ENCODE measurements around the gene DNAJC17.
A peak's percentile ranks its signal among the peaks of the same experiment; 100 is the strongest.

DNAJC17 gene

DNA sequence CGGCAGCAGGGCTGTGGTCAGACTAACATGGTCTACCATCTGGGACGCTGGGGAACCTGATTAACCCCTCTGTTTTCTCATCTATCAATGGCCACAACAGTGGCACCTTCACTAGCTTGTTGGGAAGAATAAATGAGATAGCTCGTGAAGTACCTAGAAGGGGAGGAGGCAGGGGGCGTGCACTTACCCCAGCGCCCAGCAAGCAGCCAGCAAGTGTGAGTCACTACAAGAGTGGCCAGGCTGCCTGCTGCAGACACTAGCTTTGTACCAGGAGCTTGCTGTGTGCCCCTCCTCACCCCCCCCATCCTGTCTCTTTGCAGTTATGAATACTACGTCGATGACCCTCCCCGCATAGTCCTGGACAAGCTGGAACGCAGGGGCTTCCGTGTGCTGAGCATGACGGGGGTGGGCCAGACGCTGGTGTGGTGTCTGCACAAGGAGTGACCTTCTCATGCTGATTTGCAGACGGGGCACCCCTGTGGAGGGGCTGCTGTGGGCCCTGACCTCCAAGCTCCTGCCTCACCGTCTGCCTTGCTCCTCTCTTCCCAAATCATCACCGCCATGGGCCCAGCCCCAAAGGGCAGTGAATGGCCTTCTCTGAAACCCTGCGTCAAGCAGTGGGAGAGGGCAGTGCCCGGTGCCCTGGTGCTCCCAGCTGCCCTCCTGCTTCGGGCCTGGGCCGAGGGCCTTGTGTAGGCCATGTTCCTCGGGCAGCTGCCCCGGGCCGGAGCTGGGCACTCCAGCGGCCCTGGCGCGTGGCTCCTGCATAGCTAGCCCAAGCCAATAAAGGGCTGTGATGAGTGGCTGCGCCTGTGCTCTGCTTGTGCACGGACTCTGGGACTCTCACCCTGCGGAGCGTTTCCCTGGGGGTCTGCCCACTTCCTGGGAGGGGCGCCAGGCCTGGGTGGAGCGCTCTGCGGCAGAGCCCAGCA, 40.1 kb downstream of the DNAJC17 start:
- no peak for DNase-seq (ENCODE audit: low read depth)

DNA sequence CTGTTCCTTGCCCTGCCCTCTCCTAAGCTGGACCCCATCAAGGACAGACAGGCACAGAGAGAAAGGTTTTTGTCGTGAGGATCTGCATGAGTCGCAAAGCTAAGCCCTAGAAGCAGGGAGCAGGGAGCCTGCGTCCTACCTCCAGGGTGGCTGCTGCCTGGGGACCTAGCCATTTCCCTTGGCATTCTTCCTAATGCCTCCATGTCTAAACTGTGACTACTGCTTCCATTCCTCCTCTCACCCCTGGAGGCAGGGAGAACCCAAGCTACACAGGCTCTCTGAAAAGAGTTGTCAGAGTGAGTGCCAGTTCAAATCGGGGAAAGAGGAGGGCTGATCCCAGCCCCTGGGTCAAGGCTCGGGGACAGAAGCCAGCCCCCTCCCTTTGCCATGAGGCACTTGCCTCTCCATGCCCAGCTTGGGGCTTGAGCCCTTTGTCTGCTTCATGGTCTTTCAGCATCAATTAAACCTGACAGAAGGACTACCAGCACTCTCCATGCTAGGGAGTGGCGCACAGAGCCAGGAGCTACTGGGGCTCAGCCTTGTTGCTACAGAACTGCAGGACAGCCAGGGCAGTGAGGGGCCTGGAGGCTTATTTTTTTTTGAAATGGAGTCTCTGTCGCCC, 41.0 kb downstream of the DNAJC17 start:
- DNase-seq (ENCODE audit: low read depth): no peak

DNA sequence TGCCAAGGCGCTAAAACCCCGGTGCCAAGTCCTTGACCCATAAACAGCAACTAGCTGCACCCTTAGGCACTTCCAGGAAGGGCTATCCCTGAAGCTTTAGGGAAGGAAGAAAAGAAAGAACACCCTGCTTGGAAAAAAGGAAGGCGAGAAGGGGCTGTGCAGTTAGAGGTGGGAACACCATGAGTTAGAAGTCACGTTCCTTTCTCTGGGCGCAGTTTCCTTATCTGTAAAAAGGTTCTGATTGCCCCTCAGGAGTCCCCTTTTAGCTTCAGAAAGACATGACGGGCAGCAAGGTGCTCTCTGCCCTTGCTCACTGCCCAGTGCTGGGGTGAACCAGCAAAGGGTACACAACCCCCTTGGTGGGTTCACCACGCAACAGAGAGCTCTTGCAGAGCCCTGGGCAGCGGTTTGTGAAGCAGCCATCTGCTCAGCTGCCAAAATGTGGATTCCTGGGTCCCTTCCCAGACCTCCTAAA, 42.6 kb downstream of the DNAJC17 start:
- no peak for DNase-seq (ENCODE audit: low read depth)

DNA sequence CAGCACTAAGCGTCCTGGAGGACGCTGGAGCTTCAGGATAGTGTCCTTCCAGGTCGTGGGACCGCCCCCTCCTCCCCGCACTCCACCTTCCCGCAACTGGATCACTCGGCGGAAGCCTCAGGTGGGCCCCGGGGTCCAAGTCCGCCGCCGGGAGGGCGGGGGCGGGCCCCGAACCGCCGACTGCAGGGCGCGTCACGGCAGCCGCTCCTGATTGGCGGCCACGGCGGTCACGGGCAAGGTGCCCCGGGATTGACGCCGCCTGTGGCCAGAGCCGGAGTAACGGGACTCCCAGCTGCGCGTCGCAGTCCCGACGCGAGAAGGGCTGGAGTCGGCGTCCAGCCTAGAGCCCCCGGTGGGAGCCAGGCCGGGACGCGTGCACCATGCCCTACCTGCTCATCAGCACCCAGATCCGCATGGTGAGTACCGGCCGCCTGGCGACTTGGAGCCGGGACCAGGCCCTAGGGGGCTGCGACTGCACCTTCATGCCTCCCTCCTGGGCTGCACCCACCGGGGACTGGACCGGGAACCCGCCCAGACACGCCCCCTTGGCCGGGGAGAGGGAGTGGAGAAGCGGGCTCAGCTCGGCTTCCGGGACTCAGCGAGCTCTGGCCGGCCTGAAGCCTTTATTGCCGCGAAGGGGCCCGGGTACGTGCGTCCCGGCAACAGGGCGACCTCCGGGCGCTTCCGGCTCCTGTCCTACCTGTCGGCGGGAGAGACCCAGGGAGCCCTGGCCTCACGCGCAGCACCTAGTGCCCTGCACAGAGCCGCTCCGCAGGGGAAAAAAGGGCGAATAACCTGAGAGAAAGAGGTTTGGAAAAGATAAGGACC, 43.3 kb downstream of the DNAJC17 start, which contains the start of gene GCHFR:
Gene GCHFR, plus strand, starts transcription at position 268 of the 828 bp plus-strand sequence. Its CDS starts 113 bp downstream, at position 381.
- peak; percentile 53 for DNase-seq (ENCODE audit: low read depth)

DNA sequence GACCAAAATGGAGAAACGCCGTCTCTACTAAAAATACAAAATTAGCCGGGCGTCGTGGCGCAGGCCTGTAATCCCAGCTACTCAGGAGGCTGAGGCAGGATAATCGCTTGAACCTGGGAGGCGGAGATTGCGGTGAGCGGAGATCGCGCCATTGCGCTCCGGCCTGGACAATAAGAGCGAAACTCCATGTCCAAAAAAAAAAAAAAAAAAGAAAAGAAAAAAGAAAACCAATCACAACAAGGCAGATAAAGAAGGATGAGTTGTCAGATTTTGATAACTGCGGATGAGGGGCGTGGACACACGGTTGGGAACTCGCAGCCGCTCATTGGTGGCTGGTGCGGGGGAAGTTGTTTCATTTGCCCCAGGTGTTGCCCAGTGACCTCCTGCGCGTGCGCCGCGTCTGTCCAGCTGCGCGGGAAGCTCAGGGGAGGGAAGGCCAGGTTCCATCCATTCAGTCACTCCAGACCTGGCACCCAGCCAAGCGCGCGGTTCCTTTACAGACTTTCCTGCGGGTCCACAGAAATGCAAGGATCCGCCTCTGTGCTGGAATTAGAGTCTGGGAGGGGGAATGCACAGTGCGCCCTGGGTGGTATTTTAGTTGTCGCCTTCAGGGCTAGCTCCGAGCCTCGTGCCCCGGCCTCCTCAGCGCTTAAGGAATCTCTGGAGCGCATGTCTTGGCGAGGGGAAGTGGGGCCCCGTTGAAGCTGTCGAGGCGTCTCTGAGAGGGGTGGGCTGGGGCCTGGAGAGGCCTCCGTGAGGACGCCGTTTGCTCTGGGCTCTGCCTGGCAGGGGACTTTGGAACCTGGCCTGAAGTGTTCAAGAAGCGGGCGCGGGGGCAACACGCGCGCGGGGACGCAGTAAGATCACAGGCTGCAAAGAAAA, 44.1 kb downstream of the DNAJC17 start:
- peak; percentile 15 for DNase-seq (ENCODE audit: low read depth)

DNA sequence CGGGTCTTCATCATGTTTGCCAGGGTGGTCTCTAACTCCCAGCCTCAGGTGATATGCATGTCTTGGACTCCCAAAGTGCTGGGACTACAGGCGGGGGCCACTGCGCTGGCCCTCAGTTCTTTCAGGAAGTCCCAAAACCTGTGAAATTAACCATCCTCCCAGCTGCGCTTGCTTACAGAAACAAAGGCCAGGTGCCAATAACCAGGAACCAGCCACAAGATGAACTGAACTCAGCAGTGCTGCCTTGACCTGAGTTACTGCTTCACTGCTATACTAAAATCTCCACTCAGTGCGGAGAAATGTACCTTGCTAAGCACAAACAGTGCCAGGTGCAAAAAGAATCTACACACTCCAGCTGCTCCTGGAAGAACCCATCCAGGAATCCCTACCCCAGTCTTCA, 47.3 kb downstream of the DNAJC17 start:
- DNase-seq (ENCODE audit: low read depth): no peak

DNA sequence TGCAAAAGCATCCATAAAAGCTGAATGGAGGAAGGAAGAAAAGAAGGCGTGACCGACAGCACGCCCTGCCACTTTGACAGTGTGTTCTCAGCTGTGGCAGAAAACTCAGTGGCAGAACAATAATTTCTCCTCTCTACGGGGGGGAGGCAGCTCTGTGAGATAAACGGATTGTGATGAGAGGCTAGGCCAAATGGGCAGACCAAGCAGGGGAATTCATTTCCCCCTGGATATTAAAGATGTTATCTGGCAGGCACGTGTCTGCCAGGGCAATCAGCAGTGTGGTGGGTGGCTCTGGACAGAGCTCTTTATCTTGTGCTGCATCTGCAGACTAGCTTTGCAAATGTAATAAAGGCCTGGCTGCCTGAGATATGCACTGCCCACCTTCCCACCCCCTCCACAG, 50.3 kb downstream of the DNAJC17 start:
- DNase-seq (ENCODE audit: low read depth): no peak

DNA sequence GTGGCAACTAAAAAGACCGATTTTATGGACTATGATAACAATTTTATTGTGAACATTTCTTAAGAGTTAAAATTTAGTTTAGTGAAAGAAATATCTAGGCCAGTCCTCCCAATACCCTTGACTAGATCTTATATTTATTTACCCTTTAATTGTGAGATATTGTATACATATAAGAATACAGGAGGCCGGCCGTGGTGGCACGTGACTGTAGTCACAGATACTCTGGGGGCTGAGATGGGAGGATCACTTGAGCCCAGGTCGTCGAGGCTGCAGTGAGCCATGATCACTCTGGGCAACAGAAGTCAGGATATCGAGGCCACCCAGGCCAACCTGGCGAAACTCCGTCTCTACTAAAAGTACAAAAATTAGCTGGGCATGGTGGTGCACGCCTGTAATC, 51.5 kb downstream of the DNAJC17 start:
- no peak for DNase-seq (ENCODE audit: low read depth)

DNA sequence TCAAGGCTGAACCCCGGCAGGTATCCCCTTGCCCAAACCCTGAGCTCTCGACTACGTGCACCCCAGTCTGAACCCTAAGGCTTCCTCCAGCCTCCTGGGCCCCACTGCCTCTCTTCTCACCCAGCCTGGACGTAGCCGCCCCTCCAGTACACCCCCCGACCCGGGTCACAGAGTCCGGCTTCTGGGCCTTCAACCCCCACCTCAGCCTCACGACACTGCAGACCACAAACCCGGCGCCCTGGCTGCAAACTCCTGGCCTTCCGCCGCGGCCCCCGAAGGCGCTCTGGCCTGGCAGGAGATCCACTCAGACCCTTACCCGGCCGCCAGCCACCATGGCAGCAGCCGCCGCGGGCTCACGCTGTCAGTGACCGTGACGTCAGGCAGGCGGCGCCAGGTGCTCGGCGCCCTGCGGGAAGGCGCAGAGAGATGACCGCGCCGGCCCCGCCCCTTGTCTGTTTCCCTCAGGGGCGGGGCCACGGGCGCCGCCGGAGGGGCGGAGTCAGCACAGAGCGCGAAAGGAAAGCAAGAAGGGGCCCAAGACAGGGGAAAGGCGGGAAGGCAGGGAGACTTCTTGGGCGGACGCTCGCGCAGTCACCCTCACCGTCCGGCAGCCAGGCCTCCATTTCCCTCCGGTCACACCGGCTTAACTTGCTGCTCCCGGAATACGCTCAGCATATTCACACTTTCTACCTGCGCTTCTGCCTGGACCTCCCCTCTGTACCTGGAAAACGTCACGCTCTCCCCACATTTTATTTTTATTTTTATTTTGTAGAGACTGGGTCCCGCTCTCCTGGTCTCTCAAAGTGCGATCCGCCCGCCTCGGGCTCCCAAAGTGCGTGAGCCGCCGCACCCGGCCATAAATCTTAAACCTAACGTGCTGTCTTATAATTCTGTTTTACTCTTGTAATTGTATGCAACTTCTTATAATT, 52.1 kb downstream of the DNAJC17 start, which contains the start of gene RMDN3:
Gene RMDN3, minus strand, starts transcription at position 372 of the 929 bp plus-strand sequence. CDS start 471 bp downstream, outside the sequence.
- DNase-seq (ENCODE audit: low read depth): peak; percentile 83

DNA sequence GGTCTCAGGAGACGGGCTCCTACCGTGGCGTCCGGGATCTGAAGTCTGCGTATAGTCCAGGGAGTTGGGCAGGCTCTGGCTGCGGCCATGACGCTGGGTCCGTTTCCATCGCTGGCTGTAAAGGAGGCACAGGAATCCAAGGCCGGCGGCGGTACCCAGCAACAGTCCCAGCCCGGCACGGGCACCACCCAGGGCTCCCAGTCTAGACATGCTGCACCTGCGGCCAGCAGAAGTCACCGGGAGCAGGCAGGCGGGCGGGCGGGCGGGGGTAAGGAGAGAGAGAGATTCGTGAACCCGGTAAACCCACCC, 52.7 kb downstream of the DNAJC17 start:
- DNase-seq (ENCODE audit: low read depth): no peak

DNA sequence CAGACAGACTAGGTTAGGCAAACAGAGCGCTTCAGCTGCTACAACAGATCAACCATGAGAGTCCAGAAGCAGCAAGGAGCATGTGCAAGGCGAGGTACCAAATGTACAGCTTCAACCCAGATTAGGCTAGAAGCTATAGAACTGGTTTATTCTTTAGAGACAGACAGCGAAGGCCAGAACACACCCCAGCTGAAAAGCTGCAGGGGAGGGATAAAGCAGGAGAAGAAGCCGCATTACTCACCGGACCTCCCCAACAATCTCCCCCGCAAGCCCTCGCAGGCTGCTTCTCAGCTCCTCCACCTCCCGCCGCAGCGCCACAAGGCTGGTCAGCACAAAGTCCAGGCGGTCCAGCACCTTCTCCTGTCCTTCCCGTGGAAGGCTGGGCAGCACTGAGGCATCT, 55.5 kb downstream of the DNAJC17 start:
- no peak for DNase-seq (ENCODE audit: low read depth)

DNA sequence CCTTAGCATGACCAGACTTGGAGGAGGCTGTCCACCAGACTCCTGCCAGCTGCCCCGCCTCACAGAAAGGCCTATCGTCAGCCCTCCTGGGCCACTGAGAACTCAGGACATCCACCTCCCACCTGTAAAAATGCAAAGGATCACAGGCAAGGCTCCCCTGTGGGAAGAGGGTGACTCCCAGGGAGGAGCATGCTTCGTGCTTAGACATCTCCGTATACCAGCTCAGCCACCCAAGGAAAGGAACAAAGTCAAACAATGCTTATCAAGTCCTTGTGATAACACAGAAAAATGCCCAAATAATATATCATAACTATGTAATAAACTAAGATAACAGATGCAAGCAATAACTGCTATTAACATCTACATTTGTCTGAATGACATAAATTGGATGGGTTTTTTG, 56.4 kb downstream of the DNAJC17 start:
- DNase-seq (ENCODE audit: low read depth): no peak

DNA sequence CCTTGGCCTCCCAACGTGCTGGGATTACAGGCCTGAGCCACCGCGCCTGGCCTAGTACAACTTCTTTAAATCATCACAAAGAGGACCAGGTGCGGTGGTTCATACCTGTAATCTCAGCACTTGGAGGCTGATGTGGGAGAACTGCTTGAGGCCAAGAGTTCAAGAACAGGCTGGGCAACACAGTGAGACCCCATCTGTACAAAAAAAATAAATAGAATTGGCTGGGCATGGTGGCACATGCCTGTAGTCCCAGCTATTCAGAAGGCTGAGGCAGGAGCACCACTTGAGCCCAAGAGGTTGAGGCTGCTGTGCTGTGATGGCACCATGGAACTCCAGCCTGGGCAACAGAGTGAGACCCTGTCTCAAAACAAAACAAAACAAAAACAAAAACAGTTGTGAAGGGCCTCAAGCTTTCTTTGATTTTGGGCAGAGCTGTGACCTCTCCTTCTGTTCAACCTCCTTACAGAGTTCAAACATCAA, 58.1 kb downstream of the DNAJC17 start:
- no peak for DNase-seq (ENCODE audit: low read depth)

DNA sequence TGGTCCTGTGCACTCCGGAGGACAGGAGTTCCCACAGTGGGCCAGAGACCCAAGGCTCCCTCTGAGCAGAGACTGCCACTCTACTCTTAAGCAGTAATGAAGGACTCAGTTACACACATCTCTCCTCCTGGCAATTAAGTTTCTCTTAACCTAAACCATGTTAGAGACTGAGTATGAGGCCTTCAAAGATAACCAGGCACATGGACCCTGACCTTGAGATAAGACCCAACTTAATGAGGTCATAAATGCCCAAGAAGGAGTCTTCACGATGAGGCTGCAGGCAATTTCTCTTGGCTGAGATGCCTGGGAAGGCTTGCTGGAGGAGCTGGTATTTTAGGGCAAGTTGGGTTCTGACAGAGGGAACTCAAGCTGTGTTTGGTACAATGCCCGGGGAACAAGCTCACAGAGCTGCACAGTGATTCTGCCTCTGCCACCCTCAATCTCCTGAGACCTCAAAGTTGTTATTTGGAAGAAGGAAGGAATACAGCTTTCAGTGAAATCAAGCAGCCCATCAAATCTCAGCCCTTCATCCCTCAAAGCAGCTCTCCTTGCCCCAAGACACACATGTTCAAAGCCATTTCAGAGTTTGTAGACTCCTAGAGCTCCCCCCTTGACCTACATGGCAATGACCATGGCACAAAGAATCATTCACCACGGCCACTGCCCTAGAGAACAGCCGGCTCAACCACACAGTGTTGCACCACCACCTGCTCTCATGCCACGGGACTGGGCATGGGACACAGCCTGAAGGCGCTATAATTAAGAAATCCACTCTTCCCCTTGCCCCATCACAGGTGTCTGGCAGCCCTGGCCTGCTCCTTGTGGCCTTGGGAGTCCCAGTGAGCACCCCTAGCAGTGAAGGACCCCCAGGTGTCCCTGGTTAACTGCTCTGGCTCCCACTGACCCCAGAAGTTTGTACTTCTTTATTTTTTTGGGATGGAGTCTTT, 59.3 kb downstream of the DNAJC17 start:
- DNase-seq (ENCODE audit: low read depth): no peak

DNA sequence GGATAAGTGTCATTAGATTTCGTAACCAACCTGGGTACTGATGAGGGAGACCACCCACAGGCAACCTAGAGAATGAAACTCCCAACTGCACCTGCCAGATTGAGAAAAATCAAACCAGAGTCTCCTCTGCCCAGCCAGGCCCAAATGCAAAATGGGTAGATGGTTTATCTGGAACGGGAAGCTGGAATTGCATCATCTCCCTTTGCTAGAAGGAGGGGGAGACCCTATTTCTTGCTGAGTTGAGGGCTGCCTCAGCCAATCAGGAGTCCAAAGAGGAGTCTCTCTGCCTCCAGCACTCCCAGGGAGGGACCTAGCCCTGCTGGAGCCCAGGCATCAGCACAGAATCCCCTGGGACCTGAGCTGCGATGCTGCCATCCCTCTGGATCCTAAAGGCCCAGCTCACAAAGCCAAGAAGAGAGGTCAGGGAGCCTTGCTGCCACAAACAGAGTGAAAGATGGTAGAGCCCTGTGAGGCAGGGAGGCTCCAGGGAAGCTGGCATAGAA, 60.3 kb downstream of the DNAJC17 start:
- DNase-seq (ENCODE audit: low read depth): peak; percentile 61

DNA sequence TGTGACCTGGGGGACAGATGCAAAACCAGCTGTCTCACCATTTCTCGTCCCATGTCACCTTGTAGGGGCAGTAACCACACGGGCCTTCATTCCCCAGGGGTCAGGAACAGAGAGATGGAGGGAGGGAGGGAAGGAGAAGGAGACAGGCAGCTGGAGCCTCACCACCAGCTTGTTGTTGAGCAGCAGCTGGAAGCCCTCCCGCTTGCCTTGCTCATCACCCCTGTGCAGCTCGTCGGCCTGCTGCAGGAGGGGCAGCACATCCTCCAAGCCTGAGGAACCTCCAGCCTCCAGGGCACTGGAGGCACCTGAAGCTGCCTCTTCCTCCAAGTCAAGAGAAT, 62.5 kb downstream of the DNAJC17 start:
- DNase-seq (ENCODE audit: low read depth): no peak

DNA sequence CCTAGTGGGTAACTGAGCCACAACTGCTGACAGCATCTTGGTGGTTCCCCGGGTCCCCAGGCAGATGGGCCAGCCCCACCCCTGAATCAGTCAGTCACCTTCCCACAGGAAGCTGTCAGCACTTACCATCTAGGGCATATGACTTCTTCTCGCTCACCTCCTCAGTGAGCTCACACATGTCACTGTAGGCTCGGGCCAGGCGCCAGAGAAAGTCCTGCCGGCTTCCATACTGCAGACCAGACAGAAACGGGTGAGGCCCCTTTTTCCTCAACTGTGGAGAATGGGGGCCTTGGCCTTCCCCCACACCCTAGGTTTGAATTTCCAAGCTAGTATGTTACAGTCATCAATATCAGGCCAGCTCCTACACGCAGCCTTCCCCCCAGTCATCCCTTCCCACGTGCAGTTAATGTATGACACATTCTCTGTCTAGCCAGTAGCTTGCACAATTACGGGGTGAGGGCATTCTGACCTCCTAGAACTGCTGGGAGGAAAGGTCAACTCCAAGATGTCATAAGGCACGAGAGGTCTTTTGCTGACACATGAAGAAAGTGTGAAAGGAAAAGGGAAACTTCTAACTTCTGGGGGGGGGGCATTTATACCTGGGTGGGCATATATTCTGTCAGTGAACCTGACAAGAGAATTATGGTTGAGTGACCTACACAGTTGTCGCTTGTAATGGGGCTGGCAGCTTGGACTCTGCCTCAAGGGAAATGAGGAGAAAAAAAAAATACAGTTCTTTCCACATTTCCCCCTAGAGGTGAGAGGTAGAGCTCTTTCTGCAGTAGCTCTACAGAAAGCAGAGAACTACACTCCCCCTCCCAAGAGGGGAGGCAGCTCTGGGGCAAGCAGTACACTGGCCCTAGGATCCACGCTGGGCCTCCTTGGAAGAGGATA, 63.1 kb downstream of the DNAJC17 start:
- DNase-seq (ENCODE audit: low read depth): peak; percentile 65

DNA sequence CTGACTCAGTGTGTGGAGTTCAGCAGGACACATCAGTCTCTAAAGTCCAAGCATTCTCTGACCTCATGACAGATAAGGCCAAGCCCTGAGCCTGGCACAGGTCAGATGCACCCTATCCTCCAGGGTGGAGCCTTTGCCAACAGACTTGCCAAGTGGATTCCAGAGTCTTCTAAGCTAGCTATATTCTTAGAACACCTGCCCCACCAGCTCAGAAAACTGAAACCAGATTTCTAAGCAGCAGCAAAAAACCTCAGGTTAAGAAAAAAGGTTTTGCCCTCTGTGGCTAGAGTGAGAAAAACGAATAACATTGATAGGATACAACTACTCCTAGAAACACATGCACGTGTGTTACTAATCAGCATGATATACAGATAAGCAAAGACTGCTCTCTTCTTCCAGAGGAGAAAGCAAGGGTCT, 63.8 kb downstream of the DNAJC17 start:
- no peak for DNase-seq (ENCODE audit: low read depth)

Data from fibroblast of gingiva (primary cell).